ENCODE results near the gene C16orf96.

Gene C16orf96

GRCh38 chr16:4515611-4516233, 40.4 kb upstream of the C16orf96 start:
- DNase-seq (ENCODE audit: low read depth) = peak; percentile 61
- no peak overlapping the region for H3K4me3 ChIP-seq (replicated peaks; ENCODE audit: low read depth, low read length)
- no peak for TF ChIP-seq CTCF (IDR thresholded peaks at IDR 0.05; ENCODE audit: low read length, missing control alignments)

DNA sequence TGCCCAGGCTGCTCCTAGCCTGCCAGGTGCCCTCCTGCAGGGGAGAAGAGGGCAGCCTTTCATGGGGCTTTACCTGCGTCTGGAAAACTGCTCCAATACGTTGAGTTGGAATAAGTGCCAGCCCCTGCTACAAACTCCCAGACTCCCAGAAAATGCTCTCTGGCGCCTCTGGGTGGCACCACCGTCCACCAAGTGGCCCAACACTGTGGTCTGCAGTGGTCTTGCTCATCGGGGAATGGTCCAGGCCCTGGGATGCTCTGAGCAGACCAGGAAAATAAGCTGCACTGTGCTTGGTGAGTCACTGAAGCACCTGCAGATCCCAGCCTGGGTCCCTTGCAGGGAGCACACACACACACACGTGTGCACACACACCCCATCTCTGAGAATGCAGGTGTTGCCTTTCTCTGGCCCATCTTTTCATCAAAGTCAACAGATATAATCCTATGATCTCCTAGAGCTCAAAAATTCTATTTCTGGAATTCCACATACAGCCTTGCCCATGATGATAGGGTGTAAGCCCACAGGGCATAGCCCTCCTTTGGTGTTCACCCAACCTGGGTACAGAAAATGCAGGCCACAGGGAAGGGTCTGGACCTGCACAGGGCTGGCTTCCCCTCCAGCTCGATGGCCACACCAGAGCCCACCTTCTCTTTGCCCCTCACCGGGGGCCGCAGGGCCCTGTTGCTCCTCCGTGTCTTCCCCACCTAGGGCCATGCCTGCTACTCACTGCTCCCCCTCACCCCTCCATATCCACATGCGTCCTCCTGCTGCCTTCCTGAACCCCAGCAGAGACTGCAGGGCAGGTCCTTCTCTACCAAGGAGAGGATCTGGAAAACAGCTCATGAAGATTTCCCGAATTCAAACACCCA, 38.1 kb upstream of the C16orf96 start:
- DNase-seq (ENCODE audit: low read depth) = peak; percentile 52
- peak; percentile 58 for TF ChIP-seq CTCF (IDR thresholded peaks at IDR 0.05; ENCODE audit: low read length, missing control alignments)

GRCh38 chr16:4519274-4520058, 36.7 kb upstream of the C16orf96 start:
- no peak for TF ChIP-seq CTCF (IDR thresholded peaks at IDR 0.05; ENCODE audit: low read length, missing control alignments)
- no peak for DNase-seq (ENCODE audit: low read depth)

More for the DNA sequence above, 38.1 kb upstream of the C16orf96 start:
- H3K4me3 ChIP-seq (replicated peaks; ENCODE audit: low read depth, low read length) = no peak overlapping the region

GRCh38 chr16:4520913-4521312, 35.2 kb upstream of the C16orf96 start:
- no peak overlapping the region for H3K4me3 ChIP-seq (replicated peaks; ENCODE audit: low read depth, low read length)
- TF ChIP-seq CTCF (IDR thresholded peaks at IDR 0.05; ENCODE audit: low read length, missing control alignments) = no peak
- DNase-seq (ENCODE audit: low read depth) = no peak

More at GRCh38 chr16:4519274-4520058, 36.7 kb upstream of the C16orf96 start:
- no peak overlapping the region for H3K4me3 ChIP-seq (replicated peaks; ENCODE audit: low read depth, low read length)

DNA sequence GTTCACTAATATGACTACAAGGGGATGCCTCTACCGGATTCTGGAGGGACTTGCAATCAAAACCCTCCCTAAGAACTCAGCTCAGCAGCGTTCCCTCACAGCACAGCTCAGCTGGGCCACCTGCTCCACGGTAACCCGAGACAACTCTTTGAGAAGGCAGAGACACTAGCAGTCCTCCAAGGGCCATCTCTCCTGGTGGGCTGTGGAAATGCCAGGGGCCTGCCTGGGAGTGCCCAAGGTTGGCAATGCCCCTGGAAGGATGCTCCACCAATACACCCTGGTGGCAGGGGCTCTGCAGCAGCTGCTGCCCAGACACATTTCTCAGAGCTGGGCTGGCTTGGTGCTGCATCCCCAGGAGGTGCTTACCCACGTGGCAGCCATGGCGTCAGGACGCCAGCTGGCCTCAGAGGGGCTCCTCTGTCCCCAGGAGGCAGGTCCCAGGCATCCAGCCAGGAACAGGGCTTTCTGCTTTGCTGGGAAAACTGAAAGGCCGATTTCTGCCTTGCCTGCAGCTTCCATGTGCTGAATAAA, 34.0 kb upstream of the C16orf96 start:
- peak; percentile 17 for DNase-seq (ENCODE audit: low read depth)
- TF ChIP-seq CTCF (IDR thresholded peaks at IDR 0.05; ENCODE audit: low read length, missing control alignments) = no peak

GRCh38 chr16:4523686-4524085, 32.5 kb upstream of the C16orf96 start:
- DNase-seq (ENCODE audit: low read depth) = no peak
- H3K4me3 ChIP-seq (replicated peaks; ENCODE audit: low read depth, low read length) = no peak overlapping the region
- TF ChIP-seq CTCF (IDR thresholded peaks at IDR 0.05; ENCODE audit: low read length, missing control alignments) = no peak

More for the DNA sequence above, 34.0 kb upstream of the C16orf96 start:
- no peak overlapping the region for H3K4me3 ChIP-seq (replicated peaks; ENCODE audit: low read depth, low read length)

All from fibroblast of pulmonary artery (primary cell).